Measurements from ENCODE around the gene KLHL30. TPM values are rescaled to one million over a fixed set of nuclear protein-coding genes. Genes with fewer than 3 reads are reported as not detected.

The KLHL30 gene
- total and polyA plus RNA-seq, 2 donors (not counting 1 experiment from before 2014, with no cell fraction given): 1.2 to 1.6 TPM

DNA sequence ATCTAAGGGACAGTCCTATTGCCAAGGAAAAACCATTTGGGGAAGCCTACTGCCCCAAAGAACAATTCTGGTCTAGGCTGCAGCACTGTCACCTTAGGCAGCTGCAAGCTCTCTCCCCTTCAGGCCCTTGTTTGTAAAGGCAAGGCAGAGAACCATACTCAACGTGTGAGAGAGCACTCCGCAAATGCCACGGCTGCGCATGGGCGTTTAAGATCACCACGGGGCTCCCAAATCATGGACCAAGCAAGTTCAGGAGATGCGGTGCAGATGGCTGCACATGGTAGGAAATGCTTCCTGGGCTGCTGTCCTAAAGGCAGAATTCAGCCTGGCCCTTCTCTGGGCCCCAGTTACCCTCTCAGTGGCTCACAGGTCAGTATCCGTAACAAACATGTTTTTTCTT, 35.8 kb downstream of the KLHL30 start:
- Histone ChIP-seq H3K4me2 (ENCODE audit: extremely low read depth, insufficient read depth, low read length) (no peak overlapping the region), H4K20me1 (ENCODE audit: control insufficient read depth, extremely low read depth, insufficient read depth, low read length) (no peaks in the 10 kb centered on the region), H3K9ac (ENCODE audit: insufficient read depth, low read length) (no peak overlapping the region), H3K4me1 (ENCODE audit: control insufficient read depth, extremely low read depth, insufficient read depth, low read length) (peaks cover 10% of the 10 kb centered on the region), H3K79me2 (ENCODE audit: control insufficient read depth, insufficient read depth, low read length) (no peaks in the 10 kb centered on the region), H2AFZ (ENCODE audit: low read length) (no peak overlapping the region), H3K9me3 (ENCODE audit: control insufficient read depth, insufficient read depth, low read depth, low read length) (no peaks in the 10 kb centered on the region), H3K36me3 (ENCODE audit: control insufficient read depth, insufficient read depth, low read length) (peaks cover 27% of the 10 kb centered on the region), H3K4me3 (replicated peaks in 1 of 4; ENCODE audit: control extremely low read depth in 1 of 4, insufficient read depth in 1 of 4, low read depth in 3 of 4, low read length in 4 of 4) (no peak overlapping the region), H3K27me3 (ENCODE audit: control insufficient read depth, insufficient read depth, low read length) (no peaks in the 10 kb centered on the region), H3K27ac (ENCODE audit: insufficient read depth, low read length) (no peak overlapping the region)
- TF ChIP-seq EZH2 (IDR thresholded peaks at IDR 0.05; ENCODE audit: low read length, missing control alignments): no peak
- TF ChIP-seq, protein P1, sequence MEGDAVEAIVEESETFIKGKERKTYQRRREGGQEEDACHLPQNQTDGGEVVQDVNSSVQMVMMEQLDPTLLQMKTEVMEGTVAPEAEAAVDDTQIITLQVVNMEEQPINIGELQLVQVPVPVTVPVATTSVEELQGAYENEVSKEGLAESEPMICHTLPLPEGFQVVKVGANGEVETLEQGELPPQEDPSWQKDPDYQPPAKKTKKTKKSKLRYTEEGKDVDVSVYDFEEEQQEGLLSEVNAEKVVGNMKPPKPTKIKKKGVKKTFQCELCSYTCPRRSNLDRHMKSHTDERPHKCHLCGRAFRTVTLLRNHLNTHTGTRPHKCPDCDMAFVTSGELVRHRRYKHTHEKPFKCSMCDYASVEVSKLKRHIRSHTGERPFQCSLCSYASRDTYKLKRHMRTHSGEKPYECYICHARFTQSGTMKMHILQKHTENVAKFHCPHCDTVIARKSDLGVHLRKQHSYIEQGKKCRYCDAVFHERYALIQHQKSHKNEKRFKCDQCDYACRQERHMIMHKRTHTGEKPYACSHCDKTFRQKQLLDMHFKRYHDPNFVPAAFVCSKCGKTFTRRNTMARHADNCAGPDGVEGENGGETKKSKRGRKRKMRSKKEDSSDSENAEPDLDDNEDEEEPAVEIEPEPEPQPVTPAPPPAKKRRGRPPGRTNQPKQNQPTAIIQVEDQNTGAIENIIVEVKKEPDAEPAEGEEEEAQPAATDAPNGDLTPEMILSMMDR (conservative IDR thresholded peaks at IDR 0.05 in 1 of 2, IDR thresholded peaks at IDR 0.05 in 1 of 2; ENCODE audit: low read depth in 1 of 2, low read length in 2 of 2): no peak
- no peak for DNase-seq (ENCODE audit: low read depth in 2 of 2)

DNA sequence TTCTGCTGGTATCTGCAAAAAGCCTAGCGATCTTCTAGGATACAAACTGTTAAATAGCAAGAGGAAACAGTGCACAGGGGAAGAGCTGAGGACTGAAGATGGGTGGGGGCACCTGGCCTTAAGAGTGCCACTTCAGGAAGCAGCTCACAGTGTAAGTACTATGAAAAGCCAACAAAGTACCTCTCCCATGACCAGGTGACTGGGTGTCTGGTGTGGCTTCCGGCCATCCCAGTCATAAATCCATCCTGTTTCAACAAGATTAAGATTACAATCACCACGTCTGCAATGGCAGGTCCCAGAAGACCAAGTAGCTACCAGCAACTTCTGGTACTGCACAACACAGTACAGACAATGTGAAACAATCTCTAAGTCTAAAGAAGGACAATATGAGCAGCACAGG, 36.2 kb downstream of the KLHL30 start:
- Histone ChIP-seq H3K27me3 (ENCODE audit: control insufficient read depth, insufficient read depth, low read length) (no peaks in the 10 kb centered on the region), H4K20me1 (ENCODE audit: control insufficient read depth, extremely low read depth, insufficient read depth, low read length) (no peaks in the 10 kb centered on the region), H3K4me2 (ENCODE audit: extremely low read depth, insufficient read depth, low read length) (no peak overlapping the region), H3K27ac (ENCODE audit: insufficient read depth, low read length) (no peak overlapping the region), H2AFZ (ENCODE audit: low read length) (no peak overlapping the region), H3K9ac (ENCODE audit: insufficient read depth, low read length) (no peak overlapping the region), H3K4me3 (replicated peaks in 1 of 4; ENCODE audit: control extremely low read depth in 1 of 4, insufficient read depth in 1 of 4, low read depth in 3 of 4, low read length in 4 of 4) (no peak overlapping the region), H3K79me2 (ENCODE audit: control insufficient read depth, insufficient read depth, low read length) (no peaks in the 10 kb centered on the region), H3K36me3 (ENCODE audit: control insufficient read depth, insufficient read depth, low read length) (peaks cover 30% of the 10 kb centered on the region), H3K4me1 (ENCODE audit: control insufficient read depth, extremely low read depth, insufficient read depth, low read length) (peaks cover 10% of the 10 kb centered on the region), H3K9me3 (ENCODE audit: control insufficient read depth, insufficient read depth, low read depth, low read length) (no peaks in the 10 kb centered on the region)
- no peak for DNase-seq (ENCODE audit: low read depth in 2 of 2)
- TF ChIP-seq EZH2 (IDR thresholded peaks at IDR 0.05; ENCODE audit: low read length, missing control alignments): no peak
- TF ChIP-seq, protein P1 (conservative IDR thresholded peaks at IDR 0.05 in 1 of 2, IDR thresholded peaks at IDR 0.05 in 1 of 2; ENCODE audit: low read depth in 1 of 2, low read length in 2 of 2): no peak

DNA sequence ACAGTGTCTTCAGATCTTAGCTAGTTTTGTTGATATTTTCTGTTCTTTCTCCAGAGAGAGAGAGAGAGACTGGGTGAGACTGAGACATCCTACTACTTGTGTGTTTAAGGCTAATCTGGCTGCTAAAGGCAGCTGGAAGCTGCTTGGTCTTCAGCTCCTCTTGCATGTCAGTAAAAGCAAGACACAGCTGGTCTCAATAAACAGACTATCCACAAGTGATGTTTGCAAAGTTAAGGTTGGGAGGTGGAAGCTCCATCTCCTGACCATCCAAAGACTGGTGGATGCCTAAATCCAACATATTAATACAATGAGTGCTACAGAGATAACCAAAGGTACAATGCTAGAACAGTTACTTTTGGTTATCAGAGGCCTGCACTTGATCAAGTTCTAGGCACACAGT, 38.1 kb downstream of the KLHL30 start:
- H3K4me2 ChIP-seq (ENCODE audit: extremely low read depth, insufficient read depth, low read length): no peak overlapping the region
- H3K36me3 ChIP-seq (ENCODE audit: control insufficient read depth, insufficient read depth, low read length): peaks cover 33% of the 10 kb centered on the region
- no peaks in the 10 kb centered on the region for H4K20me1 ChIP-seq (ENCODE audit: control insufficient read depth, extremely low read depth, insufficient read depth, low read length)
- H2AFZ ChIP-seq (ENCODE audit: low read length): no peak overlapping the region
- H3K27ac ChIP-seq (ENCODE audit: insufficient read depth, low read length): no peak overlapping the region
- peak in 1 of 2 donors; percentile 80 for DNase-seq (ENCODE audit: low read depth in 2 of 2)
- H3K4me1 ChIP-seq (ENCODE audit: control insufficient read depth, extremely low read depth, insufficient read depth, low read length): no peaks in the 10 kb centered on the region
- H3K4me3 ChIP-seq (replicated peaks in 1 of 4; ENCODE audit: control extremely low read depth in 1 of 4, insufficient read depth in 1 of 4, low read depth in 3 of 4, low read length in 4 of 4): no peak overlapping the region
- no peaks in the 10 kb centered on the region for H3K9me3 ChIP-seq (ENCODE audit: control insufficient read depth, insufficient read depth, low read depth, low read length)
- no peak overlapping the region for H3K9ac ChIP-seq (ENCODE audit: insufficient read depth, low read length)
- no peaks in the 10 kb centered on the region for H3K79me2 ChIP-seq (ENCODE audit: control insufficient read depth, insufficient read depth, low read length)
- no peak for TF ChIP-seq EZH2 (IDR thresholded peaks at IDR 0.05; ENCODE audit: low read length, missing control alignments)
- TF ChIP-seq, protein P1 (conservative IDR thresholded peaks at IDR 0.05 in 1 of 2, IDR thresholded peaks at IDR 0.05 in 1 of 2; ENCODE audit: low read depth in 1 of 2, low read length in 2 of 2): no peak
- no peaks in the 10 kb centered on the region for H3K27me3 ChIP-seq (ENCODE audit: control insufficient read depth, insufficient read depth, low read length)
